HG03135 (cell line): ENCODE results near the gene PIP4K2C.
"Not testable (repeated sequence)": the region's sequence is repeated elsewhere in the genome, so short reads cannot be mapped to it uniquely, and the experiment has no call there.

Experiments
- ATAC-seq: cut with Tn5 transposase; IDR thresholded peaks from one replicate; pipeline ENCODE4 v1.9.1; 2021; ENCODE audit warnings: mild to moderate bottlenecking, moderate library complexity; ENCODE audit not compliant: unreplicated experiment

The PIP4K2C gene

GRCh38 chr12:57584050-57584449 lies 6.9 kb upstream of the PIP4K2C start:
- no peak for ATAC-seq

GRCh38 chr12:57584690-57585089 lies 6.3 kb upstream of the PIP4K2C start:
- no peak for ATAC-seq

- ATAC-seq: no peak
Measured at GRCh38 chr12:57585156-57585555, 5.8 kb upstream of the PIP4K2C start.

- ATAC-seq: no peak
Measured at GRCh38 chr12:57586128-57586527, 4.9 kb upstream of the PIP4K2C start.

GRCh38 chr12:57586832-57587429 lies 4.1 kb upstream of the PIP4K2C start:
- no peak for ATAC-seq

GRCh38 chr12:57588951-57589610 lies 1.9 kb upstream of the PIP4K2C start:
- not testable (repeated sequence) for ATAC-seq

GRCh38 chr12:57590479-57590863 lies 521 bp upstream of the PIP4K2C start:
- ATAC-seq: no peak

- ATAC-seq: peak; percentile 8
Measured at GRCh38 chr12:57591782-57592325, 862 bp downstream of the PIP4K2C start.

GRCh38 chr12:57592551-57593165 lies 1.7 kb downstream of the PIP4K2C start:
- no peak for ATAC-seq

GRCh38 chr12:57593187-57593586 lies 2.2 kb downstream of the PIP4K2C start:
- no peak for ATAC-seq

- no peak for ATAC-seq
Measured at GRCh38 chr12:57600395-57600794, 9.4 kb downstream of the PIP4K2C start.

- no peak for ATAC-seq
Measured at GRCh38 chr12:57602544-57602943, 11.6 kb downstream of the PIP4K2C start.

GRCh38 chr12:57603324-57603723 lies 12.3 kb downstream of the PIP4K2C start:
- no peak for ATAC-seq

- ATAC-seq: no peak
Measured at GRCh38 chr12:57603815-57604453, 12.9 kb downstream of the PIP4K2C start.

GRCh38 chr12:57604454-57604991 lies 13.5 kb downstream of the PIP4K2C start, which contains the start of gene DTX3:
Gene DTX3 (plus strand): TSS chr12:57604824. CDS start chr12:57606518, 1,694 bp downstream.
- ATAC-seq: peak; percentile 56

- peak; percentile 18 for ATAC-seq
Measured at GRCh38 chr12:57604992-57605810, 14.2 kb downstream of the PIP4K2C start.

GRCh38 chr12:57605811-57606311 lies 14.9 kb downstream of the PIP4K2C start:
- no peak for ATAC-seq

- ATAC-seq: no peak
Measured at GRCh38 chr12:57606399-57606798, 15.4 kb downstream of the PIP4K2C start.

- ATAC-seq: no peak
Measured at GRCh38 chr12:57606821-57607220, 15.8 kb downstream of the PIP4K2C start.
